NCI-H2107 treated with DMSO at 0.1 percent for 48 hours (cell line): ENCODE results near the gene HSF2.

Experiments
- DNase-seq: peaks from one replicate; lab custom pipeline; 2025; ENCODE audit not compliant: unreplicated experiment; lab: John Stamatoyannopoulos, UW

HSF2 gene, protein sequence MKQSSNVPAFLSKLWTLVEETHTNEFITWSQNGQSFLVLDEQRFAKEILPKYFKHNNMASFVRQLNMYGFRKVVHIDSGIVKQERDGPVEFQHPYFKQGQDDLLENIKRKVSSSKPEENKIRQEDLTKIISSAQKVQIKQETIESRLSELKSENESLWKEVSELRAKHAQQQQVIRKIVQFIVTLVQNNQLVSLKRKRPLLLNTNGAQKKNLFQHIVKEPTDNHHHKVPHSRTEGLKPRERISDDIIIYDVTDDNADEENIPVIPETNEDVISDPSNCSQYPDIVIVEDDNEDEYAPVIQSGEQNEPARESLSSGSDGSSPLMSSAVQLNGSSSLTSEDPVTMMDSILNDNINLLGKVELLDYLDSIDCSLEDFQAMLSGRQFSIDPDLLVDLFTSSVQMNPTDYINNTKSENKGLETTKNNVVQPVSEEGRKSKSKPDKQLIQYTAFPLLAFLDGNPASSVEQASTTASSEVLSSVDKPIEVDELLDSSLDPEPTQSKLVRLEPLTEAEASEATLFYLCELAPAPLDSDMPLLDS

DNA sequence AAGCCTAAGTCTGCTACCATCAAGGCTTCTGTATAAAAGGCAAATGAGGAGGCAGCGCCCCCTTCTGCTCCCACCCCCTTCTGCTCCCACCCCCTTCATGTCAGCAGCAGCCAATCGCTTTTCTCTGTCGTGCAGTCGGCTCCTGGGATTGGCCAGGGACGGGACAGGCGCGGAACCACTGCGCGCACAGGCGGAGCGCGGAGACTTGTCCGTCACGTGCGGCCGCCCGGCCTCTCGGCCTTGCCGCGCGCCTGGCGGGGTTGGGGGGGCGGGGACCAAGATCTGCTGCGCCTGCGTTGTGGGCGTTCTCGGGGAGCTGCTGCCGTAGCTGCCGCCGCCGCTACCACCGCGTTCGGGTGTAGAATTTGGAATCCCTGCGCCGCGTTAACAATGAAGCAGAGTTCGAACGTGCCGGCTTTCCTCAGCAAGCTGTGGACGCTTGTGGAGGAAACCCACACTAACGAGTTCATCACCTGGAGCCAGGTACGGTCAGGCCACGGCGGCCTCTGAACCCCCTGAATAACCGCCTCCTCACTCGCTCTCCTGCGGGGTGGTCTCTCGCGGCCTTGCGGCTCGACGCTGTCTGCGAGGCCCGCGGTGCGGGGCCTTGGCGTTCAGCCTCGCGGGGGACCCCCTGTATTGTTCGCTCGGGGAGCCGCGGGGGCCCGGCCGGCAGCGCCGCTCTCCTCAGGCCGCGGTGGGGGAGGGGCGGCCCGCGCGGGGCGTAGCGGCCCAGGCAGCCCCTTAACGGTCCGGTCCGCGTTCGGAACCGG, at the start of gene HSF2:
HSF2 (plus strand) TSS at position 305 of the 773 bp plus-strand sequence; CDS start at position 391, 86 bp downstream.
- DNase-seq = peak; percentile 96

DNA sequence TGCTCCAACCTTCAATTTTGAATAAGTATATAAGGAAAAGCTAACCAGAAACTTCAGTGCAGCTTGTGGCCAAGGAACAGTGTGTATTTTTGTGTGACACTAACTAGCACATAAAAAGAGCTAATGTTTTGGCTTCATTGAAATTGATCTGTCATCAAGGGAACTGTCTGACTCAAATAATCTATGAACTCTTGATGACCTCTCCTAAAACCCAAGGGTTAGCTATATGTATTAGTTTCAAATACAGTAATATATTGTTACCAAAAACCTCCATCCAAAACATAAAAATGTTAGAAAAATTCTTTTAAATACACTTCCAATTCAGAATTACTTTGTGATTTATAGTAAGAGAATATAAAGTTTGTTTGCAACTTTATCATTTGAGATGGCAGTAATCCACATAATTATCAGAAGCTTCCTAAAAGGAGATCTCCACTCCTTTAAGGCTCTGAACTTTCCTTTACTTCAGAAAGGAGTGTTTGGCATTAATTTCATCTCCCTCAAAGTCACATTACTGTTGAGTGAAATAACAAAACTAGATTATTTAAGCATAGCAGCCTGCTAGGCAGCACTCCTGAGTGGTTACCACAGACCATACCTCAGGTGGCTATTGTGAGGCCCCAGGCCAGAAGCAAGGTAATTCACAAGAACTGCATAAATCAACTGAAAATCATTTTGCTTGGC, 46.3 kb upstream of the HSF2 start:
- DNase-seq = no peak

DNA sequence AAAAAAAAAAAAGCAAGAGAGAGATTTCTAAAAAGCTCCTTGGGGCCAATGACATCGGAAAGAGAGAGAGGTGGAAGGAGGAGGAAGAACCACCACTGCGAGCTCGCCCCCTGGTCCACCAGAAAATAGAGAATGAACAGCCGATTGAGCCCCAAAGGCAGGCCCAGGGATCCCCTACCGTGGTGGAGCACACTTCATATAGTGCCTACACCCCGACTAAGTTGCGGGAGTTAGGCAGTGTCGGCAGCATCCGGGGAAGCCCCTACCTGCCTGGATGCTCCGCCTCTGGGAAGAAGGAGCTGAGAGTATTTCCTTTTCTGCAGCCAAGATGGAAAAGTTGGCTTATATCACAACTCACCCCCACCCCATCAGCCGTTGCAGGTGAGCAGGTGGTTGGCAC, 38.6 kb upstream of the HSF2 start:
- DNase-seq = no peak

DNA sequence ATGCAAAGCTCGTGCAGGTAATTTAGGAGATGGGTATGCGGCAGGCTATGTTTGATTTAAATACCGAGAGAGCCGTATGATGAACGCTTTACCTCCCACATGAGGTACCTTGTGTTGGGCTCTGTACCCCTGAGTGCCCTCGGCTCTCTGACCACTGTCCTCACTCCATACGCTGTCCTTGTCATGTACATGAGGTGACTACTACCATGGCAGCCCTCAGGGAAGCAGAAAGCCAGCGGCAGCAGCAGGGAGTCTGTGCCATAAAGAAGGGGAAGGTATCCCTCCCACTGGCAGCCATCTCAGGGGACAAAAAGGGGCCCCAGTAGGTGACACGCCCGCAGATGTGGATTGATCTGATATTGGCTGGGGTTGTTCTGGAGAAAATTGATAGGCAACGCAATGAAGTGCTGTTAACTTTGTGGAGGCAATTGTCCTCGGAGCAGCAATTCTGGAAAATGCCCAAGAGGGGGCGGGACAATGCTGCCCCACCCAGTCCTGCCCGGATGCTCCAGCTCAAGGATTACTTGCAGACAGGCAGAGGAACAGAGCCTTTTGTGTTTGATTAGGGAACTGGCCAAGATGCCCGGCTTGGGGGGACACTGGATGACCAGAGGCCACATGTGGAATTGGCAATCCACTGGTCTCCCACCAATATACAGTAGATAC, 38.0 kb upstream of the HSF2 start:
- DNase-seq = no peak

DNA sequence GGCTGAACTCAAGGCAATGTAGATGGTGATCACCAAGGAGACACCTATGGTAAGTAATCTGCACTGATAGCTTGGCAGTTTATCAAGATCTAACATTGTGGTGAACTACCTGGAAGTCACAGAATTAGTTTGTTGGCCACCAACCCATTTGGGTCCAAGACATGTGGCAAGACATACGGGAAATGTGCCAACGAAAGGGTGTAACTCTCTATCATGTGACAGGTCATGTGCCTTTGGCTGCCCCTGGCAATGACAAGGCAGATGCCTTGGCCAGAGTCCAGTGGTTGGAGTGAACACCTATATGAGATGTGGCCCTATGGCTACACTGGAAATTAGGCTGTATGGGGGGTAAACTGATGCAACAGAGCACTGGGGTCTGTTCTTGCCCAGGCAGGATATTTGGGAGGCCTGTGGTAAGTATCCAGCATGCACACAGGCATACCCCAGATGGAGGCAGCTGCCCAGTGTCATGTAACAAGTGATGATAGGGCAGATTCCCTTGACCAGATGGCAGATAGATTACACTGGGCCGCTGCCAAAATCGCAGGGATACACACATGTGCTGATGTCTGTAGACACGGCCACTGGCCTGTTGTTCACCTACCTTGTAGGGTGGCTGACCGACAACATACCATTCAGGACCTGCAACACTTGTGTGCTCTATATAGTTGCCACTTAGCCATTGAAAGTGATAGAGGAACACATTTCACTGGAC, 35.5 kb upstream of the HSF2 start:
- no peak for DNase-seq

DNA sequence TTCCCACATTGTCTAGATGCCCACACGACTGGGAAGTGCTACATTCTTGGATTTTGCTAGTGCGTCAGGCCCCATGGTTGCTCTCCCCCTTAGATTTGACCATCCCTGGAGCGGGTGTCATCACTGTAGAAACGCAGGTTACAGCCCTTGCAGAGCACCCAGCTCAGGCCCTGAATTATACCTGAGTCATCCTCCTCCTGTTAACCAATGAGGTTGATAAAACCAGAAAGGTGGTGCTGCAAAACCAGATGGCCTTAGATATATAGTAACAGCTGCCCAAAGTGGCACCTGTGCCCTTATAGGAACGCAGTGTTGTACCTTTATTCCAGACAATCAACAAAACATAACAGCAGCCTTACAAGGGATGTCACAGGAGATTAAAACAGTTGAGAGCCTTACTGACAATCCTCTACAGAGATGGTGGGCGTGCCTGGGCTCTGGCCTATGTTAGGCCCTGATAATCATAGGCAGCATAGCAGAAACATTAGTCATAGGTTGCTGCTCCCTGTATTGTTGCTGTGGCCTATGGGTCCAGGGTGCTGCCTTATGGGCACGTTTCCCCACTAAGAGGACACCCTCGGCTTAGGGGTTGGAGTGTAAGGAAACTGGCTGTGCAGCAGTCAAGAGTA, 33.6 kb upstream of the HSF2 start:
- no peak for DNase-seq

DNA sequence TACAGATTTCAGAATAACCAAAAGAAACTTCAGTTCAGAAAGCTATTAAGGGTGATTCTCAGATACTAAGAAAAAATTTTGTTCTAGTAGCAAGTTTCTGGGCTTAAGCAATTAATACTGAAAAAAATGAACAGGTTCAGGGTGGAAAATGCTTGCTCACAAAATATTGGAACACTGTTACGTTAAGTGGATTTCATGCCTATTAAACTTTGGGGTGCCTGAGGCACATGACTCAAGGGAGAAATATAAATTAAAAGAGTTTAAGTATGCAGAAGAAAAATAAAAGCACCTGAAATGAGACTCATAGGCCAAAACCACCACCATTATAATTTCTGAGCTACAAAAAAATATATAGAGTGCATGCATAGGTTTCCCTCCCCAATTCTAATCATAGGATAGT, 32.3 kb upstream of the HSF2 start:
- no peak for DNase-seq

DNA sequence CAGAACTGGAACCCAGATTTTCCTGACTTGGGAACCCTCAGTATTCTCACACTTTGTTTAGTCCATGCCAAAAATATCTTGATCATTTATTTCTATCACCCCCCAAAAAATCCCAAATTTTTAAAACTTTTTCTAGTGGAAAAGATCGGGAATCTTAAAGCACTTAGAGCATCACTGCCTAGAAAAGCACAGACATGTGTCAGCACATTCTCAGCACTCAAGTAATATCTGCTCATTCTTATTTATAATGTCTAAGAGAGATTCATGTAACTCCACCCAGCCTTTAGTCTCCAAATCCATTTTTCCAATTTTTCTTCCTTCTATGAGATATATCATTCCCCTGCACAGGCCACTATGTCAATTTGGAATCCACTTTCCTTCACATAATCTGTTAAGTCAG, 29.9 kb upstream of the HSF2 start:
- DNase-seq = no peak

DNA sequence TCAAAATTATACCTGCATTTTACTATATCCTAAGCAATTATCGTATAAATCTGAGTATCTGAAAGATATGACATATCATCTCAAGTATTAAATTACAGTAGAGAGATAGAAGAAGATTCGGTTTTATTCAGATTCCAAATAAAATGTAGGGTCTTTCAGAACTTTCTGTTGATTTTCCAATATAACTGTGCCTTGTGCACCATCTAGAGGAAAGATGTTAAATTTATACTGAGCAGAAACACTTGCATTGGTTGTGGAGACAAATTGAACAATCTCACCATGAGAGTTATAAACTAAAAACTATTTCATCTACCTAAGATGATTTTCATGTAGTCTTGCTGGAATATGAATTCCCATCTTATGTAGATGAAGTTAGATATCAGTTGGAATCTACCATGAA, 26.8 kb upstream of the HSF2 start:
- no peak for DNase-seq

DNA sequence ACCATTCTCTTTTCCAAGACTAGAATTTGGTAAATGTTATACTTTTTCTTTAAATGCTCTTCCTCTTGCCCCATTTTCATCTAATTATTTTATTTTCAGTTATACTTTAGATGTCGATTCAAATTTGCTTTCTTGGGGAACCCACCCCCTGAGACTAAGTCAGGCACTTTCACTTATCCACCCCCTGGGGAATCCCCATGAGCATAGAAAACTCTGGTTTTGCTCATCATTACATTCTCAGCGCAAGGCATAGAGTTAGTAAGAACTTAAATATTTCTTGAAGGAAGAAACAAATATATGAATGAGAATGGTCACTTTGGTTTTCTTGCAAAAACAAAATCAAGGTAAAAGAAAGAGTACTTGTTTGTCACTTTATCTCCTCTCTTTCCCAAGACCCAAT, 25.1 kb upstream of the HSF2 start:
- no peak for DNase-seq

DNA sequence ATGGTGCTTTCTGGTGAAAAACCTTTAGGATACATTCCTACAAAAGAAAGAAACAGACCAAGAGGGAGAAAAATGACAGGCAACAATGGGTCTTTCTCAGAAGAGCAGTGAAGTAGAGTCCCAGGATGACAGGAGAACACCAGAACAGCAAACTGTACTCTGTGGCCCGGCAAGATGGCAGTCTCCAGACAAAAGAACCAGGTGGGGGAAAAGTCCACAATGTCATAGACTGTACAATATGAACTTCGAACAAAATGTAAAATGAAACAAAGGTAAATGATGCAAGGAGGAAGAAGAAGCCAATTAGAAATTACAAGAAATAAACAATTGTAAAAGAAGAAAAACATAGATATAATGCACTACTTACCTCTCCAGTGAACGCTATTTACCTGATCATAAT, 23.2 kb upstream of the HSF2 start:
- peak; percentile 93 for DNase-seq

DNA sequence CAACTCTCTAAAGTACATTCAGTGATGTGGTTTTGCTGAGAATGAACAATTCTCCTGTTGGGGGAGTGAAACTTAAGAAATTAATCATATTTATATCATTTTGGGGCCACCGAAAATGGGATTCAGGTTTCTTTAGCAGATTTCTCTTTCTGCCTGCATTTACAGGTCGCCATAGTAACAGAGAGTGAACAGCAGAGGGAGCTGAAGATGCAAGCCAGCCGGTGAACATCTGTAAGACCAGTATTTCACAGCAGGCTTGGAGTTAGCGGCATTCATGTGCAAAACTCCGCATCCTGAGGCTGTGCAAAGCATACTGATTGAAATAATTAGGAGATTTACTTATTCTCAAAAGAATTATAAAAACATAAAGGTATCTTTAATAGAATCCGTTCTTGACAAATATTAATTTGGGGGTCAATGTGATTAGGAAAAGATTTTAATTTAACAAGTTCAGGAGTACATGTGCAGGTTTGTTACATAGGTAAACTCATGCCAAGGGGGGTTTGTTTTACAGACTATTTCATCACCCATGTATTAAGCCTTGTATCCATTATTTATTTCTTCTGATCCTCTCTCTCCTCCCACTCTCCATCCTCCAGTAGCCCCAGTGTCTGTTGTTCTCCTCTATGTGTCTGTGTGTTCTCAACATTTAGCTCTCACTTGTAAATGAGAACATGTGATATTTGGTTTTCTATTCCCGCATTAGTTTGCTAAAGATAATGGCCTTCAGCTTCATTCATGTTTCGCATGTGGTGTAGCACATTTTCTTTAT, 17.8 kb upstream of the HSF2 start:
- DNase-seq = peak; percentile 42

DNA sequence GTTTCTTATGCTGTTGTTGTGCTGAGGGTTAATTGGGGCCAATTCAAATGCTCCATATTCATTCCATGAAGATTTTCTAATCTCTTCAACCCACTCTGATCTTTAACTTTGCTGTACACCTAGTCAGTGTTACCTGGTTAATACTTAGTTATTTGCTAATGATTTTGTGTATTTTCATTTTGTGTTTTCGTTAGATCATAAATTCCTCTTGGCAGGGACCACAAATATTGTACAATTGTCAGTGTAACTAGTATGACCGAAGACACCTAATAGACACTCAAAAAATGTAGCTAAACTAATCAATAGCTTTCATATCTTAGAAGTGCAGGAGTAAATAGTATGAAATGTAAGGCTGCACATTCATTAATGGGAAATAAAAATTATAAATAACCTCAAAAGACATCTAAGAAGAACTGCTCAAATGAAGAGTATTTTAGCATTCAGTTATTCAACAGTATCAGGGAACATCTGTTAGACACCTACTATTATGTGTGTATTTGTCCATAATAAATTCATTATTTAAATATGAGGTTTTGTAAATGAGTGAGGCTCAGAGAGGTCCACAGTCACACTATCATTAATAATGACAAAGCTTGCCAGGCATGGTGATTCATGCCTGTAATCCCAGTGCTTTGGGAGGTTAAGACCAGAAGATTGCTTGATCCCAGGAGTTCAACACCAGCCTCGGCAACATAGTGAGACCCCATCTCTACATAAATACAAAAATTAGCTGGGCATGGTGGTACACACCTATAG, 13.4 kb upstream of the HSF2 start:
- DNase-seq = no peak

DNA sequence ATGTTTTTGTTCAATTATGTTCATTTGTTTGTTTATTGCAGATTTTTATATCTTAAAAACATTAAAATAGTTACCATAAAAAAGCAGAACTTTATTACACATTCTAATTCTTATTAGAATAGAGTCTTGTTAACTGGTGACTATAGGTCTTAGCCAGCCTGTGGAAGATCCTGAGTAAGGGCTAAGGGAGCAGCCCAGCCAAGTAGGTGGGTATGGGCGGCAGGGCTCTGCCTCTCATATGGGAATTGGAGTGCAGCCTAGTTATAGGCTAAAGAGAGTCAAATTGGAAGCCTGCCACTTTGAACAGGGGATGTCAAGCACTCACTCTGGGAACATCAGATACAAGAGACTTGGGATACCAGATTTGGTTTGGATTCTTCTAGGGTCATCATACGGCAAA, 10.5 kb upstream of the HSF2 start:
- DNase-seq = no peak

DNA sequence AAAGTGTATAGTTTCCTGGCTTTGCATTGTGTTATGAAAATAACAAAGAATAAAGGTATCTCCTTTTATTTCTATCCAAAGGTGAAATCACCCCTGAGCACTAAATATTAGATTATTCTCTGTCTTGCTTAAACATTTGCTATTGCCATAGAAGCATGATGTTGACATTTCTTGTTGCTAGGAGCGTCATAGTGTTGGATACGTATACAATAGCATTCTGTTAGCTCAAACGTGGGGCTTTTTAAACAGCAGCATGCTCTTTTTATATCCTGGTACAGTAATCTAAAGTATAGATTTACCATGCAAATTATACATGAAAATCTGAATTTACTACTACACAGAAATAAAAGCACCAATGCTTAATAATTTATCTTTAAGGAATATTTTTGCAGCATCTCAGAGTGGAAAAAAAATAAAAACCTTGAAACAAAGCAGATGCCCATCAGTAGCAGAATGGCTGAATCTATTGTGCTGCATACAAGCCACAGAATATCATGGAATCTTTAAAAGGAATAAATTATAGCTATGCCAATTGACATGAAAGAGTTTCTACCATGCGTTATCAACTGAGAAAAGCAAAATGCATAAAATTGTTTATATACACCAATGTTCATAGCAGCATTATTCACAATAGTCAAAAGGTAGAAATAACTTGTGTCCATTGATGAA, 9.6 kb upstream of the HSF2 start:
- peak; percentile 6 for DNase-seq

DNA sequence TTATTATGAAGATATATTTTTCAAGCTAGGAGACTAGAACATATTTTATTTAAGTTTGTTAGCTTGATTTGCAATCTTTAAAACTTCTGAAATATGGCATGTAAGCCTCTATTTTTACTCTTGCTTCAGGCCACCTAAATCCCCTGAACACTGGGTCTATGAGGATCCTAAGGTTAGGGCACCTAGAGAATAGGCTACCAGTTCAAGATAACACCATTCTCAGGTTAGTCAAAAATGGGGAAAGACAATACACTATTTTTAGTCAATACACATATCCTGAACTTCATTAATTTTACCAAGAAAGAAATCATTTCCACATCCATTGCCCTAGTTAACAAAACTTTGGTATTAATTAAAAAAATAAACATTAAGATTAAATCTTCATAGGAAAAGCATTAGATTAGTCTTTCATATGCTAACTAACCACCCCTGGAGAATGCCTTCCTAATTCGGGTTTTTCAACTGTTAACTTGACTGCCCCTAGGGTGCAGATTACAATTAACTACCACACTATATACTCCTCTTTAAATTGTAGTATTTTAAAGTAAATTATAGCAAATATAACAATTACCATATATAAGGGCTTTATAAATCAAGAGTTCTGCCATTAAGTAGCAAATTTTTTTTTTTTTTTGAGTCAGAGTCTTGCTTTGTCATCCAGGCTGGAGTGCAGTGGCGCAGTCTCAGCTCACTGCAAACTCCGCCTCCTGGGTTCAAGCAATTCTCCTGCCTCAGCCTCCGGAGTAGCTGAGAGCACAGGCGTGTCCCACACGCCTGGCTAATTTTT, 6.7 kb upstream of the HSF2 start:
- DNase-seq = no peak

DNA sequence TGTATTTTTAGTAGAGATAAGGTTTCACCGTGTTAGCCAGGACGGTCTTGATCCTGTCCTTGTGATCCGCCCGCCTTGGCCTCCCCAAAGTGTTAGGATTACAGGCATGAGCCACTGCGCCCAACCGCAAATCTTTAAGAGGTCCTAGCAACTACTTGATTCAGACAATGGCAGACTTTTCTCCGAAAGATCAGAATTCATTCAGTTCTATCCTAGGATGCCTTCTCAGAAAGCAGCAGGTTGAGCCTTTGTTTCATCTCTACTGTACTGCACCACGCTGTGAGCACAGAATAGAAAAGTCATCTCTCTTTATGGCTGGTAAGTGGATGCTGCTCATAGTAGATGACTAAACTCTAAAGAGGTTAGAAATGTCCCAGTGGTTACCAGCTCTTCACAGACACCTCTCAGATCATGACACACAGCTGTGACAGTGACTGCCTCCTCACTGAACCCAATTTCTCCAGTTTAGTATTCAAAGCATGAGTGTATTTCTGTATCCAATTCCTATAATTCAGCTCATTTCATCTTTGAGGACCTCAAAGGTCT, 6.0 kb upstream of the HSF2 start:
- no peak for DNase-seq
